KMS-11 (cell line): ENCODE measurements around the gene SLC5A2.
"Not testable (repeated sequence)": the region's sequence is repeated elsewhere in the genome, so short reads cannot be mapped to it uniquely, and the experiment has no call there.

Experiments
- H2AFZ ChIP-seq: fragments of 200-600 bp; sonication (generic); 2 replicates; pipeline ENCODE4 v1.6.1; 2016; ENCODE audit warnings: antibody characterized with exemption, mixed run types, low read depth
- H3K27ac ChIP-seq: fragments of 200-600 bp; sonication (generic); 2 replicates; pipeline ENCODE4 v1.6.1; 2016; ENCODE audit warnings: mild to moderate bottlenecking, mixed run types
- H3K27me3 ChIP-seq: fragments of 200-600 bp; sonication (generic); 2 replicates; pipeline ENCODE4 v1.6.1; 2017; ENCODE audit warnings: mild to moderate bottlenecking, low read depth, mixed run types, moderate library complexity; ENCODE audit not compliant: insufficient read depth
- H3K36me3 ChIP-seq: fragments of 200-600 bp; sonication (generic); 2 replicates; pipeline ENCODE4 v1.6.1; 2017; ENCODE audit warnings: mild to moderate bottlenecking, mixed run types; ENCODE audit not compliant: insufficient read depth
- H3K4me1 ChIP-seq: fragments of 200-600 bp; sonication (generic); 2 replicates; pipeline ENCODE4 v1.6.1; 2016; ENCODE audit warnings: mild to moderate bottlenecking, low read depth, mixed run types; ENCODE audit not compliant: poor library complexity, severe bottlenecking
- H3K4me2 ChIP-seq: fragments of 200-600 bp; sonication (generic); 2 replicates; pipeline ENCODE4 v1.7.0; 2016; ENCODE audit warnings: mild to moderate bottlenecking, mixed run types
- H3K4me3 ChIP-seq: fragments of 200-600 bp; sonication (generic); IDR thresholded peaks from 2 replicates; pipeline ENCODE4 v1.6.1; 2017; ENCODE audit warnings: low read depth, low read length, mixed read lengths; ENCODE audit not compliant: insufficient read depth
- H3K79me2 ChIP-seq: fragments of 200-600 bp; sonication (generic); 2 replicates; pipeline ENCODE4 v1.6.1; 2016; ENCODE audit warnings: low read depth, mixed run types; ENCODE audit not compliant: insufficient read depth
- H3K9ac ChIP-seq: fragments of 200-600 bp; sonication (generic); 2 replicates; pipeline ENCODE4 v1.6.1; 2016; ENCODE audit warnings: mild to moderate bottlenecking, mixed run types
- H4K20me1 ChIP-seq: fragments of 200-600 bp; sonication (generic); 2 replicates; pipeline ENCODE4 v1.6.1; 2016; ENCODE audit warnings: mild to moderate bottlenecking, mixed run types; ENCODE audit not compliant: insufficient read depth
- CTCF ChIP-seq: fragments of 200-600 bp; sonication (generic); conservative IDR thresholded peaks from 2 replicates; pipeline ENCODE4 v1.6.1; 2017; ENCODE audit warnings: low read depth, mild to moderate bottlenecking, antibody characterized with exemption, low read length, moderate library complexity, mixed read lengths

SLC5A2 gene

GRCh38 chr16:31537362-31538242, 54.7 kb downstream of the SLC5A2 start:
- H3K79me2 ChIP-seq = no peaks in the 10 kb centered on the region
- H2AFZ ChIP-seq = no peak overlapping the region
- H3K4me1 ChIP-seq = no peaks in the 10 kb centered on the region
- H3K4me3 ChIP-seq = no peak overlapping the region
- H3K36me3 ChIP-seq = no peaks in the 10 kb centered on the region
- H3K9ac ChIP-seq = no peak overlapping the region
- no peak overlapping the region for H3K4me2 ChIP-seq
- no peaks in the 10 kb centered on the region for H3K27me3 ChIP-seq
- H4K20me1 ChIP-seq = no peaks in the 10 kb centered on the region
- H3K27ac ChIP-seq = no peak overlapping the region
- TF ChIP-seq CTCF = no peak

GRCh38 chr16:31538243-31538598, 55.3 kb downstream of the SLC5A2 start:
- not testable (repeated sequence) for H4K20me1 ChIP-seq, H3K79me2 ChIP-seq, H3K27ac ChIP-seq, H3K4me1 ChIP-seq, H3K27me3 ChIP-seq, H3K9ac ChIP-seq, H2AFZ ChIP-seq, H3K4me3 ChIP-seq, H3K4me2 ChIP-seq, H3K36me3 ChIP-seq

- not testable (repeated sequence) for H3K79me2 ChIP-seq, H3K27me3 ChIP-seq, H3K4me1 ChIP-seq, H3K9ac ChIP-seq, H4K20me1 ChIP-seq, H3K27ac ChIP-seq, H3K4me3 ChIP-seq, H2AFZ ChIP-seq, H3K4me2 ChIP-seq, H3K36me3 ChIP-seq
Measured at GRCh38 chr16:31539762-31540161, 56.8 kb downstream of the SLC5A2 start.
